Natural killer cell (primary cell): Measurements from ENCODE around the gene ASAP3. TPM values are rescaled to one million over a fixed set of nuclear protein-coding genes. Genes with fewer than 3 reads are reported as not detected.
"Not testable (repeated sequence)": the region's sequence is repeated elsewhere in the genome, so short reads cannot be mapped to it uniquely, and the experiment has no call there.

Experiments used
- ATAC-seq, 3 donors: fragments of 150-1000 bp in 2 of 3; fragments of 200-7000 bp in 1 of 3; cut with Tn5 transposase; 1 replicate in 1 of 3; 2 replicates in 2 of 3; pipeline ENCODE4 v1.10.0; 2021; ENCODE audit warnings: mild to moderate bottlenecking in 2 of 3, moderate library complexity in 2 of 3
- DNase-seq, 2 donors: peaks; one replicate each; pipeline versions ENCODE4 v3.0.0 to v3.0.0-alpha.2; 2013 to 2021; ENCODE audit warnings: mixed read lengths in 1 of 2
- H3K27ac ChIP-seq: one replicate; pipeline ENCODE4 v1.5.1; 2013; ENCODE audit warnings: mild to moderate bottlenecking, low read length
- H3K27me3 ChIP-seq: one replicate; pipeline ENCODE4 v1.6.1; 2013; ENCODE audit warnings: low read length; ENCODE audit not compliant: control insufficient read depth, insufficient read depth
- H3K36me3 ChIP-seq: one replicate; pipeline ENCODE4 v1.6.1; 2013; ENCODE audit warnings: low read length; ENCODE audit not compliant: control insufficient read depth, insufficient read depth
- H3K4me1 ChIP-seq: one replicate; pipeline ENCODE4 v1.6.1; 2013; ENCODE audit warnings: low read length; ENCODE audit not compliant: control insufficient read depth, insufficient read depth
- H3K4me3 ChIP-seq: one replicate; pipeline ENCODE4 v1.5.1; 2013; ENCODE audit warnings: low read length
- H3K9me3 ChIP-seq: one replicate; pipeline ENCODE4 v1.6.1; 2013; ENCODE audit warnings: low read length; ENCODE audit not compliant: control insufficient read depth, insufficient read depth
- H3K27ac Mint-ChIP-seq, 2 donors: one replicate each; pipeline ENCODE4 v1.8.0; 2022; ENCODE audit warnings: mild to moderate bottlenecking in 2 of 2, mixed read lengths in 2 of 2, moderate library complexity in 1 of 2
- H3K27me3 Mint-ChIP-seq, 2 donors: one replicate each; pipeline ENCODE4 v1.8.0; 2022; ENCODE audit warnings: low read depth in 2 of 2, mixed read lengths in 2 of 2
- H3K36me3 Mint-ChIP-seq: one replicate; pipeline ENCODE4 v1.8.0; 2022; ENCODE audit warnings: mixed read lengths
- H3K4me1 Mint-ChIP-seq, 2 donors: one replicate each; pipeline ENCODE4 v1.8.0; 2022; ENCODE audit warnings: mixed read lengths in 2 of 2
- H3K4me3 Mint-ChIP-seq: one replicate; pipeline ENCODE4 v1.8.0; 2022; ENCODE audit warnings: mild to moderate bottlenecking, moderate library complexity, mixed read lengths
- H3K9me3 Mint-ChIP-seq, 2 donors: one replicate each; pipeline ENCODE4 v1.8.0; 2022; ENCODE audit warnings: mixed read lengths in 2 of 2
- CTCF ChIP-seq: fragments of 200-600 bp; IDR thresholded peaks from one replicate; pipeline ENCODE4 v1.8.0; 2022; ENCODE audit warnings: antibody characterized with exemption
- WGBS: methylation state at CpG from one replicate; pipeline ENCODE4 v1.1.7; 2013; ENCODE audit warnings: missing lambda C conversion rate; ENCODE audit not compliant: insufficient coverage; 5-methylcytosine and 5-hydroxymethylcytosine counted together
- intact Hi-C: fragments of 100-400 bp; cut with micrococcal nuclease; formaldehyde crosslinking; loops from one replicate; pipeline ENCODE4 v1.14.2; 2022
- total RNA-seq, 4 donors: library from RNA; stranded (reverse); fragments of 120-200 nt in 1 of 4; gene quantifications; one replicate each; pipeline versions ENCODE4 v1.2.3 to v1.2.4, GENCODE V29; 2013 to 2022

ASAP3 gene
- total RNA-seq, 3 donors from 2014 or later (not counting 1 experiment from before 2014, with no cell fraction given), result 0.25 to 0.70 (median 0.59) TPM

- Mint-ChIP-seq H3K27me3 (peaks cover 0 to 3% of the 10 kb centered on the region in 2 donors), H3K4me3 (no peak overlapping the region), H3K36me3 (no peaks in the 10 kb centered on the region), H3K4me1 (no peaks in the 10 kb centered on the region), H3K9me3 (no peaks in the 10 kb centered on the region), H3K27ac (no peak overlapping the region)
- 86% methylated on average over 6 of the region's 8 CpGs for WGBS
- ATAC-seq, result no peak
- DNase-seq, result no peak
- Histone ChIP-seq H3K4me1 (no peaks in the 10 kb centered on the region), H3K36me3 (no peaks in the 10 kb centered on the region), H3K4me3 (no peak overlapping the region), H3K27me3 (no peaks in the 10 kb centered on the region), H3K9me3 (no peaks in the 10 kb centered on the region), H3K27ac (no peak overlapping the region)
- TF ChIP-seq CTCF, result no peak
- intact Hi-C loops, result no loop called here
These were observed 100.2 kb downstream of the ASAP3 start for GRCh38 chr1:23383577-23384311.

GRCh38 chr1:23381233-23381885 is 102.6 kb downstream of the ASAP3 start:
- no peak for ATAC-seq
- H3K36me3 Mint-ChIP-seq, result no peaks in the 10 kb centered on the region
- Histone ChIP-seq H3K4me3 (no peak overlapping the region), H3K4me1 (no peaks in the 10 kb centered on the region), H3K27me3 (no peaks in the 10 kb centered on the region), H3K36me3 (no peaks in the 10 kb centered on the region), H3K9me3 (no peaks in the 10 kb centered on the region), H3K27ac (no peak overlapping the region)
- DNase-seq, result no peak
- H3K27ac Mint-ChIP-seq, result no peak overlapping the region
- intact Hi-C loops, result no loop called here
- no peaks in the 10 kb centered on the region for H3K4me1 Mint-ChIP-seq
- TF ChIP-seq CTCF, result no peak
- no peak overlapping the region for H3K4me3 Mint-ChIP-seq
- no peaks in the 10 kb centered on the region for H3K27me3 Mint-ChIP-seq
- H3K9me3 Mint-ChIP-seq, result no peaks in the 10 kb centered on the region
- 80% methylated on average over 5 of the region's 5 CpGs for WGBS

GRCh38 chr1:23380719-23381118 is 103.3 kb downstream of the ASAP3 start:
- H3K4me1 Mint-ChIP-seq, result no peaks in the 10 kb centered on the region
- no peak overlapping the region for H3K4me3 Mint-ChIP-seq
- no peaks in the 10 kb centered on the region for H3K27me3 Mint-ChIP-seq
- Histone ChIP-seq H3K9me3 (no peaks in the 10 kb centered on the region), H3K36me3 (no peaks in the 10 kb centered on the region), H3K4me1 (no peaks in the 10 kb centered on the region), H3K27ac (no peak overlapping the region), H3K27me3 (no peaks in the 10 kb centered on the region), H3K4me3 (no peak overlapping the region)
- intact Hi-C loops, result no loop called here
- H3K36me3 Mint-ChIP-seq, result no peaks in the 10 kb centered on the region
- DNase-seq (no peak), ATAC-seq (no peak)
- no peak for TF ChIP-seq CTCF
- 73% methylated on average over 4 of the region's 5 CpGs for WGBS
- H3K27ac Mint-ChIP-seq, result no peak overlapping the region
- no peaks in the 10 kb centered on the region for H3K9me3 Mint-ChIP-seq

- H3K4me1 Mint-ChIP-seq, H3K27me3 ChIP-seq, DNase-seq, H3K27ac Mint-ChIP-seq, H3K36me3 Mint-ChIP-seq, H3K4me3 ChIP-seq, H3K36me3 ChIP-seq, H3K27ac ChIP-seq, H3K27me3 Mint-ChIP-seq, H3K4me3 Mint-ChIP-seq, H3K9me3 Mint-ChIP-seq, H3K9me3 ChIP-seq, intact Hi-C loops, H3K4me1 ChIP-seq, ATAC-seq: not testable (repeated sequence)
- WGBS, result 87% methylated on average over 4 of the region's 4 CpGs
These were observed 103.7 kb downstream of the ASAP3 start for GRCh38 chr1:23380236-23380635.

Other genes starting within 250 kb of the ASAP3 start
- gene HNRNPR, start 139.9 kb downstream of the ASAP3 start, total RNA-seq, result 100 to 1,000 TPM; 126 to 134 (median 128) TPM
- gene ZNF436, start 114.3 kb downstream of the ASAP3 start, total RNA-seq, result 1 to 10 TPM; 4.5 to 7.8 (median 5.7) TPM
- gene TCEA3, start 59.4 kb downstream of the ASAP3 start, total RNA-seq, result 1 to 10 TPM in 1 of 3 donors, under 1 TPM in 2; 0.75 to 1.5 (median 0.94) TPM
- gene E2F2, start 47.1 kb upstream of the ASAP3 start, total RNA-seq, result 1 to 10 TPM; 2.1 to 3.9 (median 3.2) TPM
- gene ID3, start 75.3 kb upstream of the ASAP3 start, total RNA-seq, result 1 to 10 TPM in 2 of 3 donors, under 1 TPM in 1; 0.29 to 6.5 (median 2.4) TPM
- 100 to 1,000 TPM; 609 to 795 (median 740) TPM for gene RPL11, start 207.6 kb upstream of the ASAP3 start, total RNA-seq